A673 (cell line): Measurements from ENCODE around the gene GPRC5C. TPM values are rescaled to one million over a fixed set of nuclear protein-coding genes. Genes with fewer than 3 reads are reported as not detected.

Experiments used
- BruUV-seq: library from RNA; stranded (reverse); fragments of 400-500 nt; replicated peaks from 2 replicates; lab custom pipeline; 2021; lab: Mats Ljungman, UMichigan
- CTCF ChIA-PET: fragments of 300-600 bp; sonication (Branson Sonifier 250); formaldehyde crosslinking; loops from one replicate; lab custom pipeline; 2022; ENCODE audit warnings: antibody characterized with exemption; lab: Charles Lee
- POLR2A ChIA-PET: fragments of 300-600 bp; sonication (Branson Sonifier 250); formaldehyde crosslinking; loops from one replicate; lab custom pipeline; 2022; ENCODE audit warnings: antibody characterized with exemption; ENCODE audit not compliant: low non-redundant PET; lab: Charles Lee
- DNase-seq: peaks from one replicate; pipeline ENCODE4 v3.0.0-alpha.2; 2015; ENCODE audit warnings: low spot score
- H3K27ac ChIP-seq: fragments of 200-600 bp; sonication (generic); 2 replicates; pipeline ENCODE4 v1.5.1; 2016; ENCODE audit warnings: mixed run types, low read depth, mild to moderate bottlenecking, mixed read lengths, antibody characterized with exemption, low read length; ENCODE audit not compliant: poor library complexity, severe bottlenecking
- H3K27me3 ChIP-seq: fragments of 200-600 bp; sonication (generic); replicated peaks from 2 replicates; pipeline ENCODE4 v1.6.1; 2017; ENCODE audit warnings: mixed run types, low read depth, mild to moderate bottlenecking, mixed read lengths, antibody characterized with exemption, low read length; ENCODE audit not compliant: insufficient read depth, poor library complexity
- H3K36me3 ChIP-seq: fragments of 200-600 bp; sonication (generic); 2 replicates; pipeline ENCODE4 v1.6.1; 2016; ENCODE audit warnings: mixed run types, mild to moderate bottlenecking, mixed read lengths, antibody characterized with exemption, low read length; ENCODE audit not compliant: insufficient read depth, poor library complexity, severe bottlenecking
- H3K4me1 ChIP-seq: fragments of 200-600 bp; sonication (generic); 2 replicates; pipeline ENCODE4 v1.6.1; 2017; ENCODE audit warnings: mixed run types, mild to moderate bottlenecking, mixed read lengths, antibody characterized with exemption, low read length; ENCODE audit not compliant: insufficient read depth, poor library complexity, severe bottlenecking
- H3K4me3 ChIP-seq: fragments of 200-600 bp; sonication (generic); 2 replicates; pipeline ENCODE4 v1.5.1; 2016; ENCODE audit warnings: low read depth, mixed run types, mild to moderate bottlenecking, mixed read lengths, low read length; ENCODE audit not compliant: poor library complexity, severe bottlenecking
- H3K9me3 ChIP-seq: fragments of 200-600 bp; sonication (generic); 2 replicates; pipeline ENCODE4 v1.6.1; 2016; ENCODE audit warnings: mixed run types, low read depth, mild to moderate bottlenecking, mixed read lengths, antibody characterized with exemption, low read length; ENCODE audit not compliant: poor library complexity, severe bottlenecking
- EZH2 ChIP-seq: fragments of 200-600 bp; sonication (generic); IDR thresholded peaks from 2 replicates; pipeline ENCODE4 v1.6.1; 2017; ENCODE audit warnings: borderline replicate concordance, low read depth, mild to moderate bottlenecking, mixed read lengths, antibody characterized with exemption, low read length; ENCODE audit not compliant: poor library complexity, severe bottlenecking
- intact Hi-C: fragments of 100-400 bp; cut with micrococcal nuclease; formaldehyde crosslinking; loops from one replicate; pipeline ENCODE4 v1.10.0; 2022; ENCODE audit not compliant: unreplicated experiment
- total RNA-seq: library from RNA; stranded (reverse); gene quantifications from 2 replicates; pipeline ENCODE4 v1.2.3, GENCODE V29; 2021
- TF ChIP-seq, protein P1 (sequence below): fragments of 300-800, 200-600 bp; sonication (generic); conservative IDR thresholded peaks from 2 replicates; pipeline ENCODE4 v1.5.1; 2017; ENCODE audit warnings: low read depth, mild to moderate bottlenecking, antibody characterized with exemption, low read length, moderate library complexity, mixed read lengths

Gene GPRC5C
- total RNA-seq, 1 experiment from 2014 or later = not detected

DNA sequence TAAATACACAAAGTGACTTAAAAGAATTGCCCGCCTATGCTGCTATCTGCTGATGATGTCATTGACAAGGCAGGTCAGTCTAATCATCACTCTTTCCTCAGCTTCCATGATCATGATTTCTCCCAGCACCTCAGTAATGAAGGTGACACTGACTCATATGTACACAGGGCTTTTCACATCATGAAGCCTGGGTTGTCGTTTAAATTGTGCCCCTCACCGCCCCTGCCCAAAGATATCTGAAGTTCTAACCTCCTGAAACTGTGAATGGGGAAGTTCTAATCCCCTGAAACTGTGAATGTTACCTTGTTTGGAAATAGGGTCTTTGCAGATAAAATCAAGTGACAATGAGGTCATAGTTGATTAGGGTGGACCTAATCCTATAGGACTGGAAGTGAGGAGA, 17.4 kb upstream of the GPRC5C start:
- no peak for TF ChIP-seq EZH2
- TF ChIP-seq, protein P1, sequence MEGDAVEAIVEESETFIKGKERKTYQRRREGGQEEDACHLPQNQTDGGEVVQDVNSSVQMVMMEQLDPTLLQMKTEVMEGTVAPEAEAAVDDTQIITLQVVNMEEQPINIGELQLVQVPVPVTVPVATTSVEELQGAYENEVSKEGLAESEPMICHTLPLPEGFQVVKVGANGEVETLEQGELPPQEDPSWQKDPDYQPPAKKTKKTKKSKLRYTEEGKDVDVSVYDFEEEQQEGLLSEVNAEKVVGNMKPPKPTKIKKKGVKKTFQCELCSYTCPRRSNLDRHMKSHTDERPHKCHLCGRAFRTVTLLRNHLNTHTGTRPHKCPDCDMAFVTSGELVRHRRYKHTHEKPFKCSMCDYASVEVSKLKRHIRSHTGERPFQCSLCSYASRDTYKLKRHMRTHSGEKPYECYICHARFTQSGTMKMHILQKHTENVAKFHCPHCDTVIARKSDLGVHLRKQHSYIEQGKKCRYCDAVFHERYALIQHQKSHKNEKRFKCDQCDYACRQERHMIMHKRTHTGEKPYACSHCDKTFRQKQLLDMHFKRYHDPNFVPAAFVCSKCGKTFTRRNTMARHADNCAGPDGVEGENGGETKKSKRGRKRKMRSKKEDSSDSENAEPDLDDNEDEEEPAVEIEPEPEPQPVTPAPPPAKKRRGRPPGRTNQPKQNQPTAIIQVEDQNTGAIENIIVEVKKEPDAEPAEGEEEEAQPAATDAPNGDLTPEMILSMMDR = no peak
- intact Hi-C loops = no loop called here
- H3K36me3 ChIP-seq = no peaks in the 10 kb centered on the region
- no peak overlapping the region for H3K27ac ChIP-seq
- no peaks in the 10 kb centered on the region for H3K4me1 ChIP-seq
- H3K27me3 ChIP-seq = no peaks in the 10 kb centered on the region
- no peaks in the 10 kb centered on the region for H3K9me3 ChIP-seq
- no TSS peak for BruUV-seq
- ChIA-PET POLR2A (no interaction called here), CTCF (no interaction called here)
- no peak overlapping the region for H3K4me3 ChIP-seq
- DNase-seq = no peak

DNA sequence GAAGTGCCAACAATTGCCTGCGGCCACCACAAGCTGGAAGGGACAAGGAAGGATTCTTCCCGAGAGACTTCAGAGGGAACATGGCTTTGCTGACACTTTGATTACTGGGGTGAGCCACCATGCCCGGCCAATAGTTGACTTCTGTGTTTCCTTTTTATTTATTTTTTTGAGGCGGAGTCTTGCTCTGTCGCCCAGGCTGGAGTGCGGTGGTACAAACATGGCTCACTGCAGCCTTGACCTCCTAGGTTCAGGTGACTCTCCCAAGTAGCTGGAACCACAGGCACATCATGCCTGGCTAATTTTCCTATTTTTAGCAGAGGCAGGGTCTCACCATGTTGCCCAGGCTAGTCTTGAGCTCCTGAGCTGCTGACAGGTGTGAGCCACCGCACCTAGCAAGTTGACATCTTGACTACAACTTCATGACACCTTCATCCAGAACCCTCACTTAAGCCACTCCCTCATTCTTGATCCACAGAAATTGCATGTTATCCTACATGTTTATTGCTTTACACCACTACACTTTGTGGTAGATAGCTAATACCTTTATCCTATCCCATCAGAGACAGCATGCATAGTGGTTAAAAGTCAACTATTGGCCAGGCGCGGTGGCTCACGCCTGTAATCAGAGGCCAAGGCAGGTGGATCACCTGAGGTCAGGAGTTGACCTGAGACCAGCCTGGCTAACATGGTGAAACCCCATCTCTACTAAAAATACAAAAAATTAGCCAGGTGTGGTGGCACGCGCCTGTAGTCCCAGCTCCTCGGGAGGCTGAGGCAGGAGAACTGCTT, 16.1 kb upstream of the GPRC5C start:
- CTCF ChIA-PET = interaction anchor here (0.7 kb wide), 1 partner anchor 37 kb away, joined by 3 read pairs; no protein-coding TSS in a partner anchor
- BruUV-seq = no TSS peak
- DNase-seq = no peak
- H3K9me3 ChIP-seq = no peaks in the 10 kb centered on the region
- H3K27me3 ChIP-seq = no peaks in the 10 kb centered on the region
- POLR2A ChIA-PET = no interaction called here
- no peaks in the 10 kb centered on the region for H3K4me1 ChIP-seq
- TF ChIP-seq, protein P1 = no peak
- no peak for TF ChIP-seq EZH2
- no peak overlapping the region for H3K27ac ChIP-seq
- no peak overlapping the region for H3K4me3 ChIP-seq
- H3K36me3 ChIP-seq = no peaks in the 10 kb centered on the region
- intact Hi-C loops = no loop called here

DNA sequence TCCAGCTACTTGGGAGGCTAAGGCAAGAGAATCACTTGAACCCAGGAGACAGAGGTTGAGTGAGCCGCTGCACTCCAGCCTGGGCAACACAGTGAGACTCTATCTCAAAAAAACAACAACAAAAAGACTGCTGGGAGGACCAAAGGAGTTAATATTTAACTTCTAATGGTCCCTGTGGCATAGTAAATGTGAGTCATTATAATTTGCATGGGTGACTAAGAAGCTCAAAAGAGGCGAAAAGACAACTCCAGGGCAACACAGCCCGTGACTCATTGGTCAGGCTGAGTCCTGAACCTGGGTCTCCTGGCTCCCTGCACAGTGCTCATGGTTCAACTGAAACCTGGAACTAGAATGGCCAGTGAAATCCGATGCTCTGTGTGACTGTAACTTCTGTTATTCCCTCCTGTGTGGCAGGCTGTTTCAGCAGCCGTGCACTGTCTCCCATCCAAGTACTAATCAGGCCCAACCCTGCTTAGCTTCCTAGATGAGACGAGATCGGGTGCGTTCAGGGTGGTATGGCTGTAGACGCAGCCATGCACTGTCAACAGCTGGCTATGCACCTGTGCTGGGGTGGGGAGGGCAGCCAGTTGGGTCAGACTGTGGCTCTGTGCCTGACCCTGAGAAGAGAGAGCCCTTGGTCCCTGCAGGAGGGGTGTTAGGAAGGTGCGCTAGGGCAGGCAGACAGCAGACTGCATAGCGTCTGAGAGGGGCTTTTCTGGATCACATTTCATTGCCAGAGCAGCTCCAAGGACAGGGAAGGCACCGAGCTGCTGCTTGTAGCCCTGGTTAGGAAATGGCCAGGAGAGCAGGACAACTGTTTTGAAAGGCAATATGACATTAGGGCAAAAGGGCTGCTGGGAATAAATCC, 14.5 kb upstream of the GPRC5C start:
- BruUV-seq = no TSS peak
- TF ChIP-seq, protein P1 = no peak
- no peak for TF ChIP-seq EZH2
- Histone ChIP-seq H3K9me3 (no peaks in the 10 kb centered on the region), H3K36me3 (no peaks in the 10 kb centered on the region), H3K4me1 (no peaks in the 10 kb centered on the region), H3K27ac (no peak overlapping the region), H3K27me3 (no peaks in the 10 kb centered on the region), H3K4me3 (no peak overlapping the region)
- POLR2A ChIA-PET = no interaction called here
- CTCF ChIA-PET = no interaction called here
- DNase-seq = no peak
- intact Hi-C loops = no loop called here
